ENCODE results near the gene TMEM161A.

Gene TMEM161A

DNA sequence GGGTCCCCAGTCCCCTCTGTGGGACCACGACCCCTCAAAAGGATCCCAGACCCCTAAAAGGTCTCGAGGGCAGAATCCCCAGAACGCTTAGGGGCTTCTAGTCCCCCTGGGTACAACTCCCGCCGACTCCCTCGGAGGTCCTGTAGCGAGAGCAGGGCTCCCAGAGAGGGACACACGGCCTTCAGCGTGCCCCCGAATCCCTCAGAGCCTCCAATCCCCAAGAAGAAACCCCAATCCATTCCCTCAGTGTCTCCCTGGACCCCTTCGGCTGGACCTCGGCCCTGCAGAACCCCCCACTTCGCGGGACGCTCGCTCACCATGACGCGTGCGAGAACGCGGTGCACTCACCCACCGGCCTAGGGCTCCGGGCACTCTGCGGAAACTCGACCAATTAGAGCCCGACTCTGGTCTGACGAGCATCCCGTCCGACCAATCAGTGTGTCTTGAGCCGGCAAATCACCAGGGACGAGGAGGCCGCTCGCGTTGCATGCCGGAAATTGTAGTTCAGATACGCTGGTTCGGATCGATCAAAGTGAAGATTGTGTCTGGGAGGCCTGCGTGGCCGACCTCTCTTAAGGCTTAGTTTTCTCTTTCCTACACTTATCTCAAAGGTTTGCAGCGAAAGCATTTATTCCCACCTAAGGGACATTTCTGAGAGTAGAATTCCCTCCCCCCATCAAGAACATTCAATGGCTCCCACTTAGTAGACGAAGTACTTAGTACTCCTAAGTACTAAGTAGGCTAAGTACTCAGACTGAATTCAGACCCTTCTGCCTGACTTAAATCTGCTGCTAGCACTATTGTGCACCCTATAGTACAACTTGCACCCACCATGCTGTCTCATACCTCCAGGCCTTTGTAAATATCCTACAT, at the start of gene TMEM161A (continued):
- TF ChIP-seq, protein P1, sequence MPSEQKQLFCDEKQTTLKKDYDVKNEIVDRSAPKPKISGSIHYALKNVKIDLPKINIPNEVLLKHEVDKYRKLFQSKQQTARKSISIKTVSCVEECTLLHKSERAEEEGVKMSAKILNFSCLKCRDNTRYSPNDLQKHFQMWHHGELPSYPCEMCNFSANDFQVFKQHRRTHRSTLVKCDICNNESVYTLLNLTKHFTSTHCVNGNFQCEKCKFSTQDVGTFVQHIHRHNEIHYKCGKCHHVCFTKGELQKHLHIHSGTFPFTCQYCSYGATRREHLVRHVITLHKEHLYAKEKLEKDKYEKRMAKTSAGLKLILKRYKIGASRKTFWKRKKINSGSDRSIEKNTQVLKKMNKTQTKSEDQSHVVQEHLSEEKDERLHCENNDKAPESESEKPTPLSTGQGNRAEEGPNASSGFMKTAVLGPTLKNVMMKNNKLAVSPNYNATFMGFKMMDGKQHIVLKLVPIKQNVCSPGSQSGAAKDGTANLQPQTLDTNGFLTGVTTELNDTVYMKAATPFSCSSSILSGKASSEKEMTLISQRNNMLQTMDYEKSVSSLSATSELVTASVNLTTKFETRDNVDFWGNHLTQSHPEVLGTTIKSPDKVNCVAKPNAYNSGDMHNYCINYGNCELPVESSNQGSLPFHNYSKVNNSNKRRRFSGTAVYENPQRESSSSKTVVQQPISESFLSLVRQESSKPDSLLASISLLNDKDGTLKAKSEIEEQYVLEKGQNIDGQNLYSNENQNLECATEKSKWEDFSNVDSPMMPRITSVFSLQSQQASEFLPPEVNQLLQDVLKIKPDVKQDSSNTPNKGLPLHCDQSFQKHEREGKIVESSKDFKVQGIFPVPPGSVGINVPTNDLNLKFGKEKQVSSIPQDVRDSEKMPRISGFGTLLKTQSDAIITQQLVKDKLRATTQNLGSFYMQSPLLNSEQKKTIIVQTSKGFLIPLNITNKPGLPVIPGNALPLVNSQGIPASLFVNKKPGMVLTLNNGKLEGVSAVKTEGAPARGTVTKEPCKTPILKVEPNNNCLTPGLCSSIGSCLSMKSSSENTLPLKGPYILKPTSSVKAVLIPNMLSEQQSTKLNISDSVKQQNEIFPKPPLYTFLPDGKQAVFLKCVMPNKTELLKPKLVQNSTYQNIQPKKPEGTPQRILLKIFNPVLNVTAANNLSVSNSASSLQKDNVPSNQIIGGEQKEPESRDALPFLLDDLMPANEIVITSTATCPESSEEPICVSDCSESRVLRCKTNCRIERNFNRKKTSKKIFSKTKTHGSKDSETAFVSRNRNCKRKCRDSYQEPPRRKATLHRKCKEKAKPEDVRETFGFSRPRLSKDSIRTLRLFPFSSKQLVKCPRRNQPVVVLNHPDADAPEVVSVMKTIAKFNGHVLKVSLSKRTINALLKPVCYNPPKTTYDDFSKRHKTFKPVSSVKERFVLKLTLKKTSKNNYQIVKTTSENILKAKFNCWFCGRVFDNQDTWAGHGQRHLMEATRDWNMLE (tag by site-specific recombination; conservative IDR thresholded peaks at IDR 0.05; ENCODE audit: low read depth): no peak
- TF ChIP-seq, protein P2, sequence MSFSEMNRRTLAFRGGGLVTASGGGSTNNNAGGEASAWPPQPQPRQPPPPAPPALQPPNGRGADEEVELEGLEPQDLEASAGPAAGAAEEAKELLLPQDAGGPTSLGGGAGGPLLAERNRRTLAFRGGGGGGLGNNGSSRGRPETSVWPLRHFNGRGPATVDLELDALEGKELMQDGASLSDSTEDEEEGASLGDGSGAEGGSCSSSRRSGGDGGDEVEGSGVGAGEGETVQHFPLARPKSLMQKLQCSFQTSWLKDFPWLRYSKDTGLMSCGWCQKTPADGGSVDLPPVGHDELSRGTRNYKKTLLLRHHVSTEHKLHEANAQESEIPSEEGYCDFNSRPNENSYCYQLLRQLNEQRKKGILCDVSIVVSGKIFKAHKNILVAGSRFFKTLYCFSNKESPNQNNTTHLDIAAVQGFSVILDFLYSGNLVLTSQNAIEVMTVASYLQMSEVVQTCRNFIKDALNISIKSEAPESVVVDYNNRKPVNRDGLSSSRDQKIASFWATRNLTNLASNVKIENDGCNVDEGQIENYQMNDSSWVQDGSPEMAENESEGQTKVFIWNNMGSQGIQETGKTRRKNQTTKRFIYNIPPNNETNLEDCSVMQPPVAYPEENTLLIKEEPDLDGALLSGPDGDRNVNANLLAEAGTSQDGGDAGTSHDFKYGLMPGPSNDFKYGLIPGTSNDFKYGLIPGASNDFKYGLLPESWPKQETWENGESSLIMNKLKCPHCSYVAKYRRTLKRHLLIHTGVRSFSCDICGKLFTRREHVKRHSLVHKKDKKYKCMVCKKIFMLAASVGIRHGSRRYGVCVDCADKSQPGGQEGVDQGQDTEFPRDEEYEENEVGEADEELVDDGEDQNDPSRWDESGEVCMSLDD (tag by site-specific recombination; IDR thresholded peaks at IDR 0.05): peak; percentile 14; the same call in 1 of the 2 replicates
- TF ChIP-seq GLIS1 (tag by site-specific recombination; IDR thresholded peaks at IDR 0.05) (no peak), ZBTB17 (tag by site-specific recombination; IDR thresholded peaks at IDR 0.05) (peak; percentile 64), SP2 (tag by site-specific recombination; IDR thresholded peaks at IDR 0.05) (peak; percentile 89), YY2 (tag by site-specific recombination; IDR thresholded peaks at IDR 0.05) (no peak), ZNF335 (tag by site-specific recombination; conservative IDR thresholded peaks at IDR 0.05) (peak; percentile 85), ZNF341 (tag by site-specific recombination; IDR thresholded peaks at IDR 0.05; ENCODE audit: low read depth) (no peak), ZXDB (tag by site-specific recombination; IDR thresholded peaks at IDR 0.05) (peak; percentile 69), GLIS2 (tag by site-specific recombination; IDR thresholded peaks at IDR 0.05) (peak; percentile 34; the same call in 1 of the 2 replicates), IKZF3 (tag by site-specific recombination; IDR thresholded peaks at IDR 0.05) (no peak), ZFP3 (tag by site-specific recombination; IDR thresholded peaks at IDR 0.05; ENCODE audit: low read depth) (no peak), ZBTB1 (tag by site-specific recombination; IDR thresholded peaks at IDR 0.05) (no peak), ZNF670 (tag by site-specific recombination; IDR thresholded peaks at IDR 0.05; ENCODE audit: low read depth) (no peak), ZNF600 (tag by site-specific recombination; IDR thresholded peaks at IDR 0.05) (no peak), ZSCAN23 (tag by site-specific recombination; IDR thresholded peaks at IDR 0.05) (no peak)
- TF ChIP-seq, protein P3, sequence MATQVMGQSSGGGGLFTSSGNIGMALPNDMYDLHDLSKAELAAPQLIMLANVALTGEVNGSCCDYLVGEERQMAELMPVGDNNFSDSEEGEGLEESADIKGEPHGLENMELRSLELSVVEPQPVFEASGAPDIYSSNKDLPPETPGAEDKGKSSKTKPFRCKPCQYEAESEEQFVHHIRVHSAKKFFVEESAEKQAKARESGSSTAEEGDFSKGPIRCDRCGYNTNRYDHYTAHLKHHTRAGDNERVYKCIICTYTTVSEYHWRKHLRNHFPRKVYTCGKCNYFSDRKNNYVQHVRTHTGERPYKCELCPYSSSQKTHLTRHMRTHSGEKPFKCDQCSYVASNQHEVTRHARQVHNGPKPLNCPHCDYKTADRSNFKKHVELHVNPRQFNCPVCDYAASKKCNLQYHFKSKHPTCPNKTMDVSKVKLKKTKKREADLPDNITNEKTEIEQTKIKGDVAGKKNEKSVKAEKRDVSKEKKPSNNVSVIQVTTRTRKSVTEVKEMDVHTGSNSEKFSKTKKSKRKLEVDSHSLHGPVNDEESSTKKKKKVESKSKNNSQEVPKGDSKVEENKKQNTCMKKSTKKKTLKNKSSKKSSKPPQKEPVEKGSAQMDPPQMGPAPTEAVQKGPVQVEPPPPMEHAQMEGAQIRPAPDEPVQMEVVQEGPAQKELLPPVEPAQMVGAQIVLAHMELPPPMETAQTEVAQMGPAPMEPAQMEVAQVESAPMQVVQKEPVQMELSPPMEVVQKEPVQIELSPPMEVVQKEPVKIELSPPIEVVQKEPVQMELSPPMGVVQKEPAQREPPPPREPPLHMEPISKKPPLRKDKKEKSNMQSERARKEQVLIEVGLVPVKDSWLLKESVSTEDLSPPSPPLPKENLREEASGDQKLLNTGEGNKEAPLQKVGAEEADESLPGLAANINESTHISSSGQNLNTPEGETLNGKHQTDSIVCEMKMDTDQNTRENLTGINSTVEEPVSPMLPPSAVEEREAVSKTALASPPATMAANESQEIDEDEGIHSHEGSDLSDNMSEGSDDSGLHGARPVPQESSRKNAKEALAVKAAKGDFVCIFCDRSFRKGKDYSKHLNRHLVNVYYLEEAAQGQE (tag by site-specific recombination; IDR thresholded peaks at IDR 0.05): no peak
- TF ChIP-seq, protein P4, sequence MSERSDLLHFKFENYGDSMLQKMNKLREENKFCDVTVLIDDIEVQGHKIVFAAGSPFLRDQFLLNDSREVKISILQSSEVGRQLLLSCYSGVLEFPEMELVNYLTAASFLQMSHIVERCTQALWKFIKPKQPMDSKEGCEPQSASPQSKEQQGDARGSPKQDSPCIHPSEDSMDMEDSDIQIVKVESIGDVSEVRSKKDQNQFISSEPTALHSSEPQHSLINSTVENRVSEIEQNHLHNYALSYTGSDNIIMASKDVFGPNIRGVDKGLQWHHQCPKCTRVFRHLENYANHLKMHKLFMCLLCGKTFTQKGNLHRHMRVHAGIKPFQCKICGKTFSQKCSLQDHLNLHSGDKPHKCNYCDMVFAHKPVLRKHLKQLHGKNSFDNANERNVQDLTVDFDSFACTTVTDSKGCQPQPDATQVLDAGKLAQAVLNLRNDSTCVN (tag by site-specific recombination; optimal IDR thresholded peaks at IDR 0.05): peak; percentile 92
- TF ChIP-seq, protein P5, sequence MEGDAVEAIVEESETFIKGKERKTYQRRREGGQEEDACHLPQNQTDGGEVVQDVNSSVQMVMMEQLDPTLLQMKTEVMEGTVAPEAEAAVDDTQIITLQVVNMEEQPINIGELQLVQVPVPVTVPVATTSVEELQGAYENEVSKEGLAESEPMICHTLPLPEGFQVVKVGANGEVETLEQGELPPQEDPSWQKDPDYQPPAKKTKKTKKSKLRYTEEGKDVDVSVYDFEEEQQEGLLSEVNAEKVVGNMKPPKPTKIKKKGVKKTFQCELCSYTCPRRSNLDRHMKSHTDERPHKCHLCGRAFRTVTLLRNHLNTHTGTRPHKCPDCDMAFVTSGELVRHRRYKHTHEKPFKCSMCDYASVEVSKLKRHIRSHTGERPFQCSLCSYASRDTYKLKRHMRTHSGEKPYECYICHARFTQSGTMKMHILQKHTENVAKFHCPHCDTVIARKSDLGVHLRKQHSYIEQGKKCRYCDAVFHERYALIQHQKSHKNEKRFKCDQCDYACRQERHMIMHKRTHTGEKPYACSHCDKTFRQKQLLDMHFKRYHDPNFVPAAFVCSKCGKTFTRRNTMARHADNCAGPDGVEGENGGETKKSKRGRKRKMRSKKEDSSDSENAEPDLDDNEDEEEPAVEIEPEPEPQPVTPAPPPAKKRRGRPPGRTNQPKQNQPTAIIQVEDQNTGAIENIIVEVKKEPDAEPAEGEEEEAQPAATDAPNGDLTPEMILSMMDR (tag by site-specific recombination; IDR thresholded peaks at IDR 0.05): no peak
- TF ChIP-seq, protein P6, sequence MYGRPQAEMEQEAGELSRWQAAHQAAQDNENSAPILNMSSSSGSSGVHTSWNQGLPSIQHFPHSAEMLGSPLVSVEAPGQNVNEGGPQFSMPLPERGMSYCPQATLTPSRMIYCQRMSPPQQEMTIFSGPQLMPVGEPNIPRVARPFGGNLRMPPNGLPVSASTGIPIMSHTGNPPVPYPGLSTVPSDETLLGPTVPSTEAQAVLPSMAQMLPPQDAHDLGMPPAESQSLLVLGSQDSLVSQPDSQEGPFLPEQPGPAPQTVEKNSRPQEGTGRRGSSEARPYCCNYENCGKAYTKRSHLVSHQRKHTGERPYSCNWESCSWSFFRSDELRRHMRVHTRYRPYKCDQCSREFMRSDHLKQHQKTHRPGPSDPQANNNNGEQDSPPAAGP (tag by site-specific recombination; IDR thresholded peaks at IDR 0.05): 0 out of 2 replicates have a peak, but pooled peaks have one; percentile 18

All from HEK293 (cell line).